Prostate gland (tissue), 2 donors: ENCODE results near the gene CTDNEP1. TPM values are rescaled to one million over a fixed set of nuclear protein-coding genes. Genes with fewer than 3 reads are reported as not detected.

ENCODE experiments used
- DNase-seq: peaks from one replicate; pipeline ENCODE4 v3.0.0-alpha.2; 2019; ENCODE audit warnings: low spot score
- H3K27ac ChIP-seq, 2 donors: fragments of 200-600 bp; sonication (generic); 2 replicates each; pipeline ENCODE4 v1.5.1; 2017 to 2019
- H3K27me3 ChIP-seq: fragments of 200-600 bp; sonication (generic); replicated peaks from 2 replicates; pipeline ENCODE4 v1.5.1; 2019; ENCODE audit not compliant: insufficient read depth
- H3K36me3 ChIP-seq, 2 donors: fragments of 200-600 bp; sonication (generic); 1 replicate in 1 of 2; 2 replicates in 1 of 2; pipeline versions ENCODE4 v1.5.1 to v1.8.1; 2017 to 2019
- H3K4me1 ChIP-seq: fragments of 200-600 bp; sonication (generic); replicated peaks from 2 replicates; pipeline ENCODE4 v1.5.1; 2019
- H3K4me3 ChIP-seq, 2 donors: fragments of 200-600 bp; sonication (generic); 2 replicates each; pipeline ENCODE4 v1.5.1; 2017 to 2019
- H3K9me3 ChIP-seq: fragments of 200-600 bp; sonication (generic); 2 replicates; pipeline ENCODE4 v1.5.1; 2017
- POLR2A ChIP-seq: fragments of 450-650 bp; IDR thresholded peaks from one replicate; pipeline ENCODE4 v1.6.1; 2016; ENCODE audit warnings: antibody characterized with exemption, mild to moderate bottlenecking
- POLR2AphosphoS5 ChIP-seq: sonication (generic); formaldehyde crosslinking; IDR thresholded peaks from one replicate; pipeline ENCODE4 v1.6.1; 2017; ENCODE audit warnings: antibody characterized with exemption
- WGBS: methylation state at CpG from one replicate; pipeline ENCODE4 v1.1.5; 2018; 5-methylcytosine and 5-hydroxymethylcytosine counted together
- intact Hi-C: fragments of 100-400 bp; cut with DNase I; formaldehyde crosslinking; loops from one replicate; pipeline ENCODE4 v1.14.2; 2022
- total RNA-seq, 2 donors: library from RNA; depleted of rRNA; stranded (reverse); fragments of >200 nt; gene quantifications; one replicate each; pipeline ENCODE4 v1.1.0, GENCODE V29; 2016
- TF ChIP-seq, protein P1 (sequence below), 4 experiments: fragments of 200-600 bp in 2 of 4; fragments of 450-650 bp in 2 of 4; sonication (generic) in 2 of 4; IDR thresholded peaks; 1 replicate in 3 of 4; 2 replicates in 1 of 4; pipeline ENCODE4 v1.5.1; 2016 to 2019; ENCODE audit warnings: antibody characterized with exemption in 4 of 4, mild to moderate bottlenecking in 2 of 4, moderate library complexity in 2 of 4

Gene CTDNEP1
- total RNA-seq, 2 donors from 2014 or later, result 61.2 to 107 TPM

DNA sequence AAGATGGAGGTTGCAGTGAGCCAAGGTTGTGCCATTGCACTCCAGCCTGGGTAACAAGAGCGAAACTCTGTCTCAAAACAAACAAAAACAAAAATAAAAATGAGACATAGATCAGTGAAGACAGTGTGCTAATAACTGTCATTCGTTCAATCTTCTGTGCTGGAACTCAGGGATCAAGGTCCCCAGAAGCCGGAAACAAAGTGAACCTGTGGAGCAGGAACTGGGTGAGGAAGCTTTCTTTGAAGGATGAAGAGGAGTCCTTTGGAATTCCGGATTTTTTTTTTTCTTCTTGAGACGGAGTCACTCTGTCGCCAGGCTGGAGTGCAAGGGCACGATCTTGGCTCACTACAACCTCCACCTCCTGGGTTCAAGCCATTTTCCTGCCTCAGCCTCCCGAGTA, 27.9 kb upstream of the CTDNEP1 start:
- DNase-seq, result no peak
- WGBS, result 84% methylated on average over 8 of the region's 8 CpGs
- intact Hi-C loops, result no loop called here

DNA sequence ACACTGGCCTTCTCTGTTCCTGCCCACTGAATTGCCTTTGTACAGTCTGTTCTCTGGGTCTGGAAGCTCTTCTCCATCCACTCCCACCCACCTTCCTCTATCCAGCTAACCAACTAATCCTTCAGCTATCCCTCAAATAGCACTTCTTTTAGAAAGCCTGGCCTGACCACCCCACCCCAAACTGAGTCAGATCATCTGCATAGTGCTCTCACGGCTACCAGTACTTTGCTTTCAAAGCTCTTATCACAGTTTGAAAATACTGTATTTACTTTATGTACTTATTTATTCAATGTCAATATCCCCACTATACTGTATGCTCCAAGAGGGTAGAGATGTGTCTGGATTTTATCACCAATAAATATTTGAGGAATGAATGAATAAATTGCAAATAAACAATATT, 15.2 kb upstream of the CTDNEP1 start:
- Histone ChIP-seq H3K27ac (peak overlapping the region in 1 of 2 donors; percentile 53), H3K27me3 (no peaks in the 10 kb centered on the region), H3K9me3 (no peaks in the 10 kb centered on the region), H3K36me3 (no peaks in the 10 kb centered on the region), H3K4me1 (peaks cover 15% of the 10 kb centered on the region), H3K4me3 (no peak overlapping the region)
- DNase-seq, result no peak
- WGBS, result 41% methylated on average over 1 of the region's 1 CpG
- TF ChIP-seq, protein P1, sequence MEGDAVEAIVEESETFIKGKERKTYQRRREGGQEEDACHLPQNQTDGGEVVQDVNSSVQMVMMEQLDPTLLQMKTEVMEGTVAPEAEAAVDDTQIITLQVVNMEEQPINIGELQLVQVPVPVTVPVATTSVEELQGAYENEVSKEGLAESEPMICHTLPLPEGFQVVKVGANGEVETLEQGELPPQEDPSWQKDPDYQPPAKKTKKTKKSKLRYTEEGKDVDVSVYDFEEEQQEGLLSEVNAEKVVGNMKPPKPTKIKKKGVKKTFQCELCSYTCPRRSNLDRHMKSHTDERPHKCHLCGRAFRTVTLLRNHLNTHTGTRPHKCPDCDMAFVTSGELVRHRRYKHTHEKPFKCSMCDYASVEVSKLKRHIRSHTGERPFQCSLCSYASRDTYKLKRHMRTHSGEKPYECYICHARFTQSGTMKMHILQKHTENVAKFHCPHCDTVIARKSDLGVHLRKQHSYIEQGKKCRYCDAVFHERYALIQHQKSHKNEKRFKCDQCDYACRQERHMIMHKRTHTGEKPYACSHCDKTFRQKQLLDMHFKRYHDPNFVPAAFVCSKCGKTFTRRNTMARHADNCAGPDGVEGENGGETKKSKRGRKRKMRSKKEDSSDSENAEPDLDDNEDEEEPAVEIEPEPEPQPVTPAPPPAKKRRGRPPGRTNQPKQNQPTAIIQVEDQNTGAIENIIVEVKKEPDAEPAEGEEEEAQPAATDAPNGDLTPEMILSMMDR (IDR thresholded peaks at IDR 0.05), result no peak
- TF ChIP-seq POLR2A (no peak), POLR2AphosphoS5 (peak; percentile 28)
- intact Hi-C loops, result no loop called here

More for the DNA sequence above, 27.9 kb upstream of the CTDNEP1 start:
- Histone ChIP-seq H3K4me3 (no peak overlapping the region), H3K36me3 (no peaks in the 10 kb centered on the region), H3K27me3 (no peaks in the 10 kb centered on the region), H3K4me1 (peaks cover 9% of the 10 kb centered on the region), H3K27ac (no peak overlapping the region), H3K9me3 (no peaks in the 10 kb centered on the region)
- TF ChIP-seq, protein P1 (IDR thresholded peaks at IDR 0.05), result no peak
- TF ChIP-seq POLR2A, result no peak
- TF ChIP-seq POLR2AphosphoS5, result no peak

DNA sequence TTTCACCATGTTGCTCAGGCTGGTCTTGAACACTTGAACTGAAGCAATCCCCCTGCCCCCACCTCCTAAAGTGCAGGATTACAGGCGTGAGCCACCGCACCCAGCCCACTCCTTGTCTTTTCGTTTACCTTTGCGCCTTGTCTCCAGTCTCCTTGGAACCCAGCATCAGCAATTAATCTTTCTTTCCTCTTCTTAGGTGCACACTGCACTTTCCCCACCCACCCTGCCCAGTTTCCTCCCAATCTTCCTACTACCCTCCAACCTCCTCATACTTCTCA, 12.2 kb upstream of the CTDNEP1 start:
- no peak for DNase-seq
- Histone ChIP-seq H3K9me3 (no peaks in the 10 kb centered on the region), H3K27me3 (no peaks in the 10 kb centered on the region), H3K36me3 (no peaks in the 10 kb centered on the region), H3K4me3 (no peak overlapping the region), H3K27ac (peak overlapping the region in 1 of 2 donors; percentile 91), H3K4me1 (peaks cover 24% of the 10 kb centered on the region)
- 38% methylated on average over 4 of the region's 4 CpGs for WGBS
- intact Hi-C loops, result no loop called here
- TF ChIP-seq POLR2A (no peak), POLR2AphosphoS5 (no peak)
- TF ChIP-seq, protein P1 (IDR thresholded peaks at IDR 0.05), result no peak

DNA sequence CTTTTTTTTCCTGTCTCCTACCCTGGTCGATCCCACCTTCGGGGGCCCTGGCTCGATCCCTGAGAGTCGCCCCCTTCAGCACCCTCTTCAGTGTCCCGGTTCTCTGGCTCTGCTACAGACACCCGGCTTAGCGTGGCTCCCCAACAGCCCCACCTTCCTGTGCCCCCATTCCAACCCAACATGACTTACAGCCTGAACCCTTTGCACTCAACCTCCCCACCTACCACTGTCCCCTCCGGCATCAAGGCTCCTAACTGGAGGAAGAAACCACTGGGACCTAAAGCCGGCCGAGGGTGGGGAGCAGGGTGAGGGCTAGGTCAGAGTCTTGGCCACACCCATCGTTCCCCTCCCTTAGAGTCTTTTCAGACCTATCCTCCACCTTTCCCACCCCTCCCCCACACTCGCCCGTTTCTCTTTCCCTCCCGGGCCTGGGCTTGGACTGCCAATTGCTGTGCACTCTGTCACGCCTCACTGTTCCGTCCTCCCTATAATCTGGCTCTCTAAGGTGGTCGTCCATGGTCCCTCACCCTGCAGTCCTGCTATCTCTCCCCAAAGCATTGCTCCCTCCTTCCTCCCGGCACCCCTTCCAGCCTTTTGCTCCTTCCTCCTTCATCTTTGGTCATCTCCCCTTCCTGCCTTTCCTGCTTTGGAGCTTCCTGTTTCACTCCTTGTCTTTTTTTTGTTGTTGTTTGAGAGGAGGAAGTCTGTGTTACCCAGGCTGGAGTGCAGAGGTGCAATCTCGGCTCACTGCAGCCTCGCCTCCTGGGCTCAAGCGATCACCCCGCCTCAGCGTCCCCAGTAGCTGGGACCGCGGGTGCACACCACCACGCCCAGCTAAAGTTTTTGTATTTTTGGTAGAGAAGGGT, 11.6 kb upstream of the CTDNEP1 start:
- TF ChIP-seq POLR2AphosphoS5 (no peak), POLR2A (no peak)
- TF ChIP-seq, protein P1 (IDR thresholded peaks at IDR 0.05), result no peak
- no peak for DNase-seq
- H3K4me1 ChIP-seq, result peaks cover 24% of the 10 kb centered on the region
- 14% methylated on average over 26 of the region's 26 CpGs for WGBS
- H3K4me3 ChIP-seq, result peak overlapping the region; percentile 15 to 37
- H3K27me3 ChIP-seq, result no peaks in the 10 kb centered on the region
- H3K9me3 ChIP-seq, result no peaks in the 10 kb centered on the region
- intact Hi-C loops, result no loop called here
- peak overlapping the region; percentile 84 to 91 for H3K27ac ChIP-seq
- H3K36me3 ChIP-seq, result no peaks in the 10 kb centered on the region
